Uterus (tissue), 4 donors: ENCODE results near the gene PPP2R2B. TPM values are rescaled to one million over a fixed set of nuclear protein-coding genes. Genes with fewer than 3 reads are reported as not detected.

Experiments used
- DNase-seq, 2 donors: peaks; one replicate each; pipeline ENCODE4 v3.0.0-alpha.2; 2019 to 2020
- H3K27ac ChIP-seq, 2 donors: fragments of 200-600 bp; sonication (generic); 1 replicate in 1 of 2; 2 replicates in 1 of 2; pipeline ENCODE4 v1.5.1; 2016 to 2018
- H3K27me3 ChIP-seq, 2 donors: fragments of 200-600 bp; sonication (generic); one replicate each; pipeline ENCODE4 v1.5.1; 2018 to 2019; ENCODE audit warnings: control low read depth in 1 of 2
- H3K36me3 ChIP-seq, 2 donors: fragments of 200-600 bp; sonication (generic); one replicate each; pipeline ENCODE4 v1.5.1; 2019; ENCODE audit warnings: control low read depth in 1 of 2
- H3K4me1 ChIP-seq, 2 donors: fragments of 200-600 bp; sonication (generic); one replicate each; pipeline ENCODE4 v1.5.1; 2018 to 2019; ENCODE audit warnings: control low read depth in 1 of 2
- H3K4me3 ChIP-seq, 2 donors: fragments of 200-600 bp; sonication (generic); 1 replicate in 1 of 2; 2 replicates in 1 of 2; pipeline ENCODE4 v1.5.1; 2018 to 2019; ENCODE audit warnings: mild to moderate bottlenecking in 1 of 2
- H3K9me3 ChIP-seq, 2 donors: fragments of 200-600 bp; sonication (generic); one replicate each; pipeline ENCODE4 v1.5.1; 2019; ENCODE audit warnings: control low read depth in 1 of 2
- CTCF ChIP-seq, 4 experiments: fragments of 200-600 bp in 2 of 4; fragments of 450-650 bp in 2 of 4; sonication (generic) in 2 of 4; IDR thresholded peaks; one replicate each; pipeline ENCODE4 v1.5.1; 2016 to 2019; ENCODE audit warnings: antibody characterized with exemption in 4 of 4, mild to moderate bottlenecking in 2 of 4, moderate library complexity in 1 of 4
- POLR2A ChIP-seq, 2 donors: fragments of 450-650 bp; IDR thresholded peaks; one replicate each; pipeline ENCODE4 v1.6.1; 2016; ENCODE audit warnings: antibody characterized with exemption in 2 of 2, mild to moderate bottlenecking in 1 of 2, moderate library complexity in 1 of 2
- intact Hi-C: fragments of 100-400 bp; cut with DNase I; formaldehyde crosslinking; loops from one replicate; pipeline ENCODE4 v1.15.1; 2023; ENCODE audit warnings: low total_unique reads
- total RNA-seq, 4 donors: library from RNA; depleted of rRNA in 3 of 4; stranded (reverse); fragments of >200 nt in 3 of 4; gene quantifications; one replicate each; pipeline versions ENCODE4 v1.1.0 to v1.2.4, GENCODE V29; 2014 to 2023
- donor health status: DM: yes; HTN: yes; CAD: no.

PPP2R2B gene
- total RNA-seq, 4 donors from 2014 or later, result 0.26 to 14.8 (median 2.0) TPM; not detected in 1

GRCh38 chr5:146549615-146550014, 328.9 kb downstream of the PPP2R2B start:
- no peak for TF ChIP-seq POLR2A (IDR thresholded peaks at IDR 0.05)
- TF ChIP-seq CTCF (IDR thresholded peaks at IDR 0.05), result no peak
- no peaks in the 10 kb centered on the region for H3K27me3 ChIP-seq
- no peaks in the 10 kb centered on the region for H3K9me3 ChIP-seq
- H3K36me3 ChIP-seq, result no peaks in the 10 kb centered on the region
- no peak overlapping the region for H3K27ac ChIP-seq
- intact Hi-C loops, result no loop called here
- DNase-seq, result no peak
- H3K4me3 ChIP-seq, result no peak overlapping the region
- H3K4me1 ChIP-seq, result no peaks in the 10 kb centered on the region

GRCh38 chr5:146548781-146549449, 329.6 kb downstream of the PPP2R2B start:
- intact Hi-C loops, result no loop called here
- no peak for TF ChIP-seq CTCF (IDR thresholded peaks at IDR 0.05)
- no peak for TF ChIP-seq POLR2A (IDR thresholded peaks at IDR 0.05)

GRCh38 chr5:146544232-146544631, 334.3 kb downstream of the PPP2R2B start:
- no peak overlapping the region for H3K27ac ChIP-seq
- intact Hi-C loops, result no loop called here
- TF ChIP-seq POLR2A (IDR thresholded peaks at IDR 0.05), result no peak
- TF ChIP-seq CTCF (IDR thresholded peaks at IDR 0.05), result no peak
- H3K4me3 ChIP-seq, result no peak overlapping the region
- no peaks in the 10 kb centered on the region for H3K9me3 ChIP-seq
- no peaks in the 10 kb centered on the region for H3K4me1 ChIP-seq
- no peak for DNase-seq
- H3K36me3 ChIP-seq, result no peaks in the 10 kb centered on the region
- H3K27me3 ChIP-seq, result no peaks in the 10 kb centered on the region

More at GRCh38 chr5:146548781-146549449, 329.6 kb downstream of the PPP2R2B start:
- Histone ChIP-seq H3K4me3 (no peak overlapping the region), H3K27ac (no peak overlapping the region), H3K36me3 (no peaks in the 10 kb centered on the region), H3K9me3 (no peaks in the 10 kb centered on the region), H3K4me1 (no peaks in the 10 kb centered on the region), H3K27me3 (no peaks in the 10 kb centered on the region)
- no peak for DNase-seq

- no peaks in the 10 kb centered on the region for H3K27me3 ChIP-seq
- peak; percentile 55 to 67 for DNase-seq
- no peak overlapping the region for H3K27ac ChIP-seq
- no peaks in the 10 kb centered on the region for H3K4me1 ChIP-seq
- H3K9me3 ChIP-seq, result no peaks in the 10 kb centered on the region
- no peak overlapping the region for H3K4me3 ChIP-seq
- no peaks in the 10 kb centered on the region for H3K36me3 ChIP-seq
- intact Hi-C loops, result no loop called here
- no peak for TF ChIP-seq POLR2A (IDR thresholded peaks at IDR 0.05)
- TF ChIP-seq CTCF (IDR thresholded peaks at IDR 0.05), result peak; percentile 67 to 84 (median 70)
Observed at GRCh38 chr5:146541958-146542849, 336.4 kb downstream of the PPP2R2B start.

- Histone ChIP-seq H3K9me3 (no peaks in the 10 kb centered on the region), H3K4me1 (no peaks in the 10 kb centered on the region), H3K4me3 (no peak overlapping the region), H3K36me3 (no peaks in the 10 kb centered on the region), H3K27me3 (no peaks in the 10 kb centered on the region), H3K27ac (no peak overlapping the region)
- intact Hi-C loops, result no loop called here
- no peak for DNase-seq
- TF ChIP-seq POLR2A (IDR thresholded peaks at IDR 0.05) (no peak), CTCF (IDR thresholded peaks at IDR 0.05) (no peak)
Observed at GRCh38 chr5:146540414-146540813, 338.1 kb downstream of the PPP2R2B start.
